HepG2 (cell line): ENCODE measurements around the gene ACAT1. TPM values are rescaled to one million over a fixed set of nuclear protein-coding genes. Genes with fewer than 3 reads are reported as not detected.

ENCODE experiments used
- ATF7-NPFF ChIP-seq: sonication (generic); formaldehyde crosslinking; IDR thresholded peaks from 2 replicates; pipeline ENCODE4 v1.8.1; 2023; ENCODE audit warnings: mild to moderate bottlenecking, low read depth, missing genetic modification reagents, moderate library complexity
- EZH2 ChIP-seq: conservative IDR thresholded peaks from 2 replicates; pipeline ENCODE4 v1.6.1; 2012; ENCODE audit warnings: mild to moderate bottlenecking, low read depth, low read length, moderate library complexity
- FLYWCH1 ChIP-seq: sonication (generic); formaldehyde crosslinking; IDR thresholded peaks from 2 replicates; pipeline ENCODE4 v1.8.1; 2023; ENCODE audit warnings: mild to moderate bottlenecking, missing genetic modification reagents
- MYC ChIP-seq: sonication (generic); formaldehyde crosslinking; IDR thresholded peaks from 2 replicates; pipeline ENCODE4 v1.9.0; 2021; ENCODE audit warnings: missing genetic modification reagents, borderline replicate concordance
- NR2F6 ChIP-seq, 2 experiments: IDR thresholded peaks; 2 replicates each; pipeline ENCODE4 v1.6.1; 2016; ENCODE audit warnings: antibody characterized with exemption in 1 of 2, mild to moderate bottlenecking in 1 of 2
- PHF5A ChIP-seq: IDR thresholded peaks from one replicate; pipeline ENCODE4 v1.6.1; 2018; ENCODE audit warnings: low read depth, missing genetic modification reagents; ENCODE audit not compliant: unreplicated experiment
- RXRB ChIP-seq: IDR thresholded peaks from 2 replicates; pipeline ENCODE4 v1.6.1; 2016; ENCODE audit warnings: borderline replicate concordance, missing genetic modification reagents, missing compliant biosample characterization
- SRF ChIP-seq: IDR thresholded peaks from 2 replicates; pipeline ENCODE4 v1.6.1; 2011; ENCODE audit warnings: mild to moderate bottlenecking, low read depth, low read length, moderate library complexity
- TMF1 ChIP-seq: sonication (generic); formaldehyde crosslinking; IDR thresholded peaks from 2 replicates; pipeline ENCODE4 v1.8.1; 2022; ENCODE audit warnings: low read depth, missing genetic modification reagents
- ZSCAN30 ChIP-seq: sonication (generic); formaldehyde crosslinking; IDR thresholded peaks from 2 replicates; pipeline ENCODE4 v1.5.0; 2020; ENCODE audit warnings: mild to moderate bottlenecking, missing genetic modification reagents
- polyA plus RNA-seq, 8 experiments: library from polyadenylated mRNA; depleted of rRNA in 3 of 8; stranded (reverse) in 7 of 8; unstranded in 1 of 8; fragments of >200 nt; fragmentation: Illumina TruSeq in 4 of 8; extraction: Trizol in 4 of 8; gene quantifications; 2 replicates each; pipeline versions ENCODE4 v1.2.1 to v1.2.3, GENCODE V29; 2011 to 2016; ENCODE audit warnings: low read depth in 4 of 8, missing spikeins in 1 of 8, mixed read lengths in 1 of 8; ENCODE audit not compliant: insufficient read depth in 1 of 8
- total RNA-seq, 5 experiments: library from RNA; depleted of rRNA; stranded (reverse); fragments of >200 nt; fragmentation: Illumina TruSeq; extraction: Trizol; gene quantifications; 2 replicates each; pipeline ENCODE4 v1.2.3, GENCODE V29; 2016; ENCODE audit warnings: low read depth in 1 of 5
- TF ChIP-seq, protein P1 (sequence below): sonication (generic); formaldehyde crosslinking; IDR thresholded peaks from 2 replicates; pipeline ENCODE4 v1.4.0; 2020; ENCODE audit warnings: missing genetic modification reagents, borderline replicate concordance
- TF ChIP-seq, protein P2 (sequence below): sonication (generic); formaldehyde crosslinking; IDR thresholded peaks from 2 replicates; pipeline ENCODE4 v1.4.0; 2020; ENCODE audit warnings: mild to moderate bottlenecking, missing genetic modification reagents, borderline replicate concordance
- TF ChIP-seq, protein P3 (sequence below), 2 experiments: fragments of 450-650 bp in 1 of 2; sonication (generic) in 1 of 2; formaldehyde crosslinking; IDR thresholded peaks; 2 replicates each; pipeline versions ENCODE4 v1.5.0 to v1.8.0; 2020 to 2022; ENCODE audit warnings: mild to moderate bottlenecking in 1 of 2, missing genetic modification reagents in 1 of 2
- TF ChIP-seq, protein P4 (sequence below): sonication (generic); formaldehyde crosslinking; IDR thresholded peaks from 2 replicates; pipeline ENCODE4 v1.4.0; 2020; ENCODE audit warnings: missing genetic modification reagents, borderline replicate concordance
- TF ChIP-seq, protein P5 (sequence below): sonication (generic); formaldehyde crosslinking; IDR thresholded peaks from 2 replicates; pipeline ENCODE4 v1.4.0; 2020; ENCODE audit warnings: low read depth, mild to moderate bottlenecking, missing genetic modification reagents

ACAT1 gene
- total and polyA plus RNA-seq, 2 of the 13 experiments (the other 11 are each of a cell fraction or from before 2014, with no cell fraction given): 103 to 165 TPM

DNA sequence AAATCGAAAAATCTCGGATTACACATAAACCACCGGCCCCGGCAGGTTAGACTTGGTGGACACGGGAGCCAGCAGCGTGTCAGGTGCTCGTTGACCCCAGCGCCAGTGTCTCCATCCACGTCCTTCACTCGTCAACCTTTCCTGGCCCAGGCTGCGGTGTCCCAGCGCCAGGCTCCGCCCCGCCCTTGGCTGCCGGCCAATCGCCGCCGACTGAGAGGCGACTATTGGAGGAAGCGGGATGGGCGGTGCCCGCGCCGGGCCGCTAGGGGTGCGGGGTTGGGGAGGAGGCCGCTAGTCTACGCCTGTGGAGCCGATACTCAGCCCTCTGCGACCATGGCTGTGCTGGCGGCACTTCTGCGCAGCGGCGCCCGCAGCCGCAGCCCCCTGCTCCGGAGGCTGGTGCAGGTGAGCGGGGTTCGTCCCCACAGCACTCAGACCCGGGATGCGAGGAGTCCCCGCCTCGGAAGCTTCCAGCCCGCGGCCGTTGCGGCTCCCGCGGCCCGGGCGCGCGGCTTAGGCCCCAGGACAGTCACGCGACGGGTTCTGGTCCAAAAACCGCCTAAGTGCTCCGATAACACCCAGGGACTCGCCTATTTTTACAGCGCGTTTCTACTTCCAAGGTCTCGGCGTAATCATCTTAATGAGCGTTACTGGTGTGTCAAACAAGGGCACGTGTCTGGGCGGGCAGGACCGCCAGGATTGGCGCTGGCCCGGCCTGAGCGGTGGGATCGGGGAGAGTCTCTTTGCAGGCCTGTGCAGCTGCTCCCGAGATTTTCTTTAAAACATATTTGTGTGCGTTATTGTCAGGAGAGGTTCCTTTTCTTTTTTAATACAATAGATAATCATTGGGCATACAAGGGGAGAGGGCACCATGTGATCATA, at the start of gene ACAT1 (continued):
- TF ChIP-seq, protein P1, sequence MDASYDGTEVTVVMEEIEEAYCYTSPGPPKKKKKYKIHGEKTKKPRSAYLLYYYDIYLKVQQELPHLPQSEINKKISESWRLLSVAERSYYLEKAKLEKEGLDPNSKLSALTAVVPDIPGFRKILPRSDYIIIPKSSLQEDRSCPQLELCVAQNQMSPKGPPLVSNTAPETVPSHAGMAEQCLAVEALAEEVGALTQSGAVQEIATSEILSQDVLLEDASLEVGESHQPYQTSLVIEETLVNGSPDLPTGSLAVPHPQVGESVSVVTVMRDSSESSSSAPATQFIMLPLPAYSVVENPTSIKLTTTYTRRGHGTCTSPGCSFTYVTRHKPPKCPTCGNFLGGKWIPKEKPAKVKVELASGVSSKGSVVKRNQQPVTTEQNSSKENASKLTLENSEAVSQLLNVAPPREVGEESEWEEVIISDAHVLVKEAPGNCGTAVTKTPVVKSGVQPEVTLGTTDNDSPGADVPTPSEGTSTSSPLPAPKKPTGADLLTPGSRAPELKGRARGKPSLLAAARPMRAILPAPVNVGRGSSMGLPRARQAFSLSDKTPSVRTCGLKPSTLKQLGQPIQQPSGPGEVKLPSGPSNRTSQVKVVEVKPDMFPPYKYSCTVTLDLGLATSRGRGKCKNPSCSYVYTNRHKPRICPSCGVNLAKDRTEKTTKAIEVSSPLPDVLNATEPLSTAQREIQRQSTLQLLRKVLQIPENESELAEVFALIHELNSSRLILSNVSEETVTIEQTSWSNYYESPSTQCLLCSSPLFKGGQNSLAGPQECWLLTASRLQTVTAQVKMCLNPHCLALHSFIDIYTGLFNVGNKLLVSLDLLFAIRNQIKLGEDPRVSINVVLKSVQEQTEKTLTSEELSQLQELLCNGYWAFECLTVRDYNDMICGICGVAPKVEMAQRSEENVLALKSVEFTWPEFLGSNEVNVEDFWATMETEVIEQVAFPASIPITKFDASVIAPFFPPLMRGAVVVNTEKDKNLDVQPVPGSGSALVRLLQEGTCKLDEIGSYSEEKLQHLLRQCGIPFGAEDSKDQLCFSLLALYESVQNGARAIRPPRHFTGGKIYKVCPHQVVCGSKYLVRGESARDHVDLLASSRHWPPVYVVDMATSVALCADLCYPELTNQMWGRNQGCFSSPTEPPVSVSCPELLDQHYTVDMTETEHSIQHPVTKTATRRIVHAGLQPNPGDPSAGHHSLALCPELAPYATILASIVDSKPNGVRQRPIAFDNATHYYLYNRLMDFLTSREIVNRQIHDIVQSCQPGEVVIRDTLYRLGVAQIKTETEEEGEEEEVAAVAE (CRISPR knock-in tag): peak; percentile 15; the same call in 1 of the 2 replicates
- TF ChIP-seq FLYWCH1 (CRISPR knock-in tag): no peak
- no peak for TF ChIP-seq NR2F6 (IDR thresholded peaks at IDR 0.05)
- peak; percentile 39; the same call in 1 of the 2 replicates for TF ChIP-seq NR2F6 (CRISPR knock-in tag; IDR thresholded peaks at IDR 0.05)
- peak; percentile 77 for TF ChIP-seq ATF7-NPFF (CRISPR knock-in tag)
- TF ChIP-seq PHF5A: no peak
- TF ChIP-seq TMF1 (CRISPR knock-in tag): peak; percentile 85; the same call in 1 of the 2 replicates
- no peak for TF ChIP-seq RXRB (CRISPR knock-in tag)
- TF ChIP-seq, protein P2, sequence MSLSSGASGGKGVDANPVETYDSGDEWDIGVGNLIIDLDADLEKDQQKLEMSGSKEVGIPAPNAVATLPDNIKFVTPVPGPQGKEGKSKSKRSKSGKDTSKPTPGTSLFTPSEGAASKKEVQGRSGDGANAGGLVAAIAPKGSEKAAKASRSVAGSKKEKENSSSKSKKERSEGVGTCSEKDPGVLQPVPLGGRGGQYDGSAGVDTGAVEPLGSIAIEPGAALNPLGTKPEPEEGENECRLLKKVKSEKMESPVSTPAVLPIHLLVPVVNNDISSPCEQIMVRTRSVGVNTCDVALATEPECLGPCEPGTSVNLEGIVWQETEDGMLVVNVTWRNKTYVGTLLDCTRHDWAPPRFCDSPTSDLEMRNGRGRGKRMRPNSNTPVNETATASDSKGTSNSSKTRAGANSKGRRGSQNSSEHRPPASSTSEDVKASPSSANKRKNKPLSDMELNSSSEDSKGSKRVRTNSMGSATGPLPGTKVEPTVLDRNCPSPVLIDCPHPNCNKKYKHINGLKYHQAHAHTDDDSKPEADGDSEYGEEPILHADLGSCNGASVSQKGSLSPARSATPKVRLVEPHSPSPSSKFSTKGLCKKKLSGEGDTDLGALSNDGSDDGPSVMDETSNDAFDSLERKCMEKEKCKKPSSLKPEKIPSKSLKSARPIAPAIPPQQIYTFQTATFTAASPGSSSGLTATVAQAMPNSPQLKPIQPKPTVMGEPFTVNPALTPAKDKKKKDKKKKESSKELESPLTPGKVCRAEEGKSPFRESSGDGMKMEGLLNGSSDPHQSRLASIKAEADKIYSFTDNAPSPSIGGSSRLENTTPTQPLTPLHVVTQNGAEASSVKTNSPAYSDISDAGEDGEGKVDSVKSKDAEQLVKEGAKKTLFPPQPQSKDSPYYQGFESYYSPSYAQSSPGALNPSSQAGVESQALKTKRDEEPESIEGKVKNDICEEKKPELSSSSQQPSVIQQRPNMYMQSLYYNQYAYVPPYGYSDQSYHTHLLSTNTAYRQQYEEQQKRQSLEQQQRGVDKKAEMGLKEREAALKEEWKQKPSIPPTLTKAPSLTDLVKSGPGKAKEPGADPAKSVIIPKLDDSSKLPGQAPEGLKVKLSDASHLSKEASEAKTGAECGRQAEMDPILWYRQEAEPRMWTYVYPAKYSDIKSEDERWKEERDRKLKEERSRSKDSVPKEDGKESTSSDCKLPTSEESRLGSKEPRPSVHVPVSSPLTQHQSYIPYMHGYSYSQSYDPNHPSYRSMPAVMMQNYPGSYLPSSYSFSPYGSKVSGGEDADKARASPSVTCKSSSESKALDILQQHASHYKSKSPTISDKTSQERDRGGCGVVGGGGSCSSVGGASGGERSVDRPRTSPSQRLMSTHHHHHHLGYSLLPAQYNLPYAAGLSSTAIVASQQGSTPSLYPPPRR (CRISPR knock-in tag): no peak
- TF ChIP-seq, protein P3, sequence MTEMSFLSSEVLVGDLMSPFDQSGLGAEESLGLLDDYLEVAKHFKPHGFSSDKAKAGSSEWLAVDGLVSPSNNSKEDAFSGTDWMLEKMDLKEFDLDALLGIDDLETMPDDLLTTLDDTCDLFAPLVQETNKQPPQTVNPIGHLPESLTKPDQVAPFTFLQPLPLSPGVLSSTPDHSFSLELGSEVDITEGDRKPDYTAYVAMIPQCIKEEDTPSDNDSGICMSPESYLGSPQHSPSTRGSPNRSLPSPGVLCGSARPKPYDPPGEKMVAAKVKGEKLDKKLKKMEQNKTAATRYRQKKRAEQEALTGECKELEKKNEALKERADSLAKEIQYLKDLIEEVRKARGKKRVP (CRISPR knock-in tag; IDR thresholded peaks at IDR 0.05): no peak
- TF ChIP-seq, protein P4, sequence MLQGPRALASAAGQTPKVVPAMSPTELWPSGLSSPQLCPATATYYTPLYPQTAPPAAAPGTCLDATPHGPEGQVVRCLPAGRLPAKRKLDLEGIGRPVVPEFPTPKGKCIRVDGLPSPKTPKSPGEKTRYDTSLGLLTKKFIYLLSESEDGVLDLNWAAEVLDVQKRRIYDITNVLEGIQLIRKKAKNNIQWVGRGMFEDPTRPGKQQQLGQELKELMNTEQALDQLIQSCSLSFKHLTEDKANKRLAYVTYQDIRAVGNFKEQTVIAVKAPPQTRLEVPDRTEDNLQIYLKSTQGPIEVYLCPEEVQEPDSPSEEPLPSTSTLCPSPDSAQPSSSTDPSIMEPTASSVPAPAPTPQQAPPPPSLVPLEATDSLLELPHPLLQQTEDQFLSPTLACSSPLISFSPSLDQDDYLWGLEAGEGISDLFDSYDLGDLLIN: no peak
- TF ChIP-seq MYC (CRISPR knock-in tag): peak; percentile 66; the same call in 1 of the 2 replicates
- no peak for TF ChIP-seq SRF
- TF ChIP-seq EZH2: no peak
- TF ChIP-seq, protein P5, sequence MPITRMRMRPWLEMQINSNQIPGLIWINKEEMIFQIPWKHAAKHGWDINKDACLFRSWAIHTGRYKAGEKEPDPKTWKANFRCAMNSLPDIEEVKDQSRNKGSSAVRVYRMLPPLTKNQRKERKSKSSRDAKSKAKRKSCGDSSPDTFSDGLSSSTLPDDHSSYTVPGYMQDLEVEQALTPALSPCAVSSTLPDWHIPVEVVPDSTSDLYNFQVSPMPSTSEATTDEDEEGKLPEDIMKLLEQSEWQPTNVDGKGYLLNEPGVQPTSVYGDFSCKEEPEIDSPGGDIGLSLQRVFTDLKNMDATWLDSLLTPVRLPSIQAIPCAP (CRISPR knock-in tag): no peak
- no peak for TF ChIP-seq ZSCAN30 (CRISPR knock-in tag)
